OCI-LY7 (cell line): ENCODE measurements around the gene TRMO. TPM values are rescaled to one million over a fixed set of nuclear protein-coding genes. Genes with fewer than 3 reads are reported as not detected.

Experiments
- BruUV-seq: library from RNA; stranded (reverse); fragments of 400-500 nt; replicated peaks from 2 replicates; lab custom pipeline; 2021; lab: Mats Ljungman, UMichigan
- CTCF ChIA-PET: fragments of 300-600 bp; sonication (Branson Sonifier 250); formaldehyde crosslinking; loops from one replicate; lab custom pipeline; 2022; ENCODE audit warnings: antibody characterized with exemption; ENCODE audit not compliant: unreplicated experiment; lab: Charles Lee
- POLR2A ChIA-PET: fragments of 300-600 bp; sonication (Branson Sonifier 250); formaldehyde crosslinking; loops from one replicate; lab custom pipeline; 2022; ENCODE audit warnings: antibody characterized with exemption; lab: Charles Lee
- DNase-seq: peaks from one replicate; pipeline ENCODE4 v3.0.0-alpha.2; 2015; ENCODE audit warnings: low spot score
- H2AFZ ChIP-seq: fragments of 200-600 bp; sonication (generic), shearing (Covaris generic); 2 replicates; pipeline ENCODE4 v1.6.1; 2014; ENCODE audit warnings: mild to moderate bottlenecking, antibody characterized with exemption, low read length, moderate library complexity
- H3K27ac ChIP-seq: fragments of 200-600 bp; sonication (generic); 2 replicates; pipeline ENCODE4 v1.5.1; 2014; ENCODE audit warnings: mixed run types, low read depth, mild to moderate bottlenecking, moderate library complexity, low read length, inconsistent platforms; ENCODE audit not compliant: poor library complexity, severe bottlenecking
- H3K36me3 ChIP-seq: fragments of 200-600 bp; sonication (generic); 2 replicates; pipeline ENCODE4 v1.6.1; 2014; ENCODE audit warnings: mild to moderate bottlenecking, antibody characterized with exemption, low read length, moderate library complexity, mixed read lengths; ENCODE audit not compliant: insufficient read depth
- H3K4me1 ChIP-seq: fragments of 200-600 bp; sonication (generic); 2 replicates; pipeline ENCODE4 v1.5.1; 2014; ENCODE audit warnings: mild to moderate bottlenecking, low read length; ENCODE audit not compliant: insufficient read depth, poor library complexity, severe bottlenecking
- H3K4me2 ChIP-seq: fragments of 200-600 bp; sonication (generic); 2 replicates; pipeline ENCODE4 v1.6.1; 2014; ENCODE audit warnings: mild to moderate bottlenecking, low read length
- H3K4me3 ChIP-seq: fragments of 200-600 bp; sonication (generic); 2 replicates; pipeline ENCODE4 v1.5.1; 2014; ENCODE audit warnings: mild to moderate bottlenecking, low read depth, low read length; ENCODE audit not compliant: poor library complexity, severe bottlenecking
- H3K79me2 ChIP-seq: fragments of 200-600 bp; sonication (generic); 2 replicates; pipeline ENCODE4 v1.6.1; 2016; ENCODE audit warnings: low read depth, mild to moderate bottlenecking, low read length, moderate library complexity, mixed read lengths; ENCODE audit not compliant: insufficient read depth
- H3K9me2 ChIP-seq: fragments of 200-600 bp; sonication (generic); 2 replicates; pipeline ENCODE4 v1.6.1; 2016; ENCODE audit warnings: mild to moderate bottlenecking, low read length, mixed read lengths; ENCODE audit not compliant: insufficient read depth
- H3K9me3 ChIP-seq: fragments of 200-600 bp; sonication (generic); 2 replicates; pipeline ENCODE4 v1.6.1; 2014; ENCODE audit warnings: mild to moderate bottlenecking, mixed run types, low read length, mixed read lengths
- H4K20me1 ChIP-seq: fragments of 200-600 bp; sonication (generic); 2 replicates; pipeline ENCODE4 v1.6.1; 2014; ENCODE audit warnings: mild to moderate bottlenecking, antibody characterized with exemption, low read length, moderate library complexity, mixed read lengths; ENCODE audit not compliant: insufficient read depth
- EZH2phosphoT487 ChIP-seq: fragments of 200-600 bp; sonication (generic); IDR thresholded peaks from 2 replicates; pipeline ENCODE4 v1.6.1; 2018; ENCODE audit warnings: low read depth, borderline replicate concordance, mild to moderate bottlenecking, mixed run types, antibody characterized with exemption, low read length, moderate library complexity, mixed read lengths
- intact Hi-C: fragments of 100-400 bp; cut with micrococcal nuclease; formaldehyde crosslinking; loops from one replicate; pipeline ENCODE4 v1.10.0; 2022; ENCODE audit not compliant: unreplicated experiment
- total RNA-seq, 2 experiments: library from RNA; depleted of rRNA in 1 of 2; stranded (reverse); fragments of >200 nt in 1 of 2; shearing (Covaris generic) in 1 of 2; gene quantifications; 2 replicates each; pipeline ENCODE4 v1.2.3, GENCODE V29; 2014 to 2022
- TF ChIP-seq, protein P1 (sequence below): fragments of 200-600 bp; sonication (generic); conservative IDR thresholded peaks from 2 replicates; pipeline ENCODE4 v1.5.1; 2014; ENCODE audit warnings: mild to moderate bottlenecking, antibody characterized with exemption, low read length, moderate library complexity, mixed read lengths

The TRMO gene
- total RNA-seq, 2 experiments from 2014 or later, result 10.9 to 17.6 TPM

DNA sequence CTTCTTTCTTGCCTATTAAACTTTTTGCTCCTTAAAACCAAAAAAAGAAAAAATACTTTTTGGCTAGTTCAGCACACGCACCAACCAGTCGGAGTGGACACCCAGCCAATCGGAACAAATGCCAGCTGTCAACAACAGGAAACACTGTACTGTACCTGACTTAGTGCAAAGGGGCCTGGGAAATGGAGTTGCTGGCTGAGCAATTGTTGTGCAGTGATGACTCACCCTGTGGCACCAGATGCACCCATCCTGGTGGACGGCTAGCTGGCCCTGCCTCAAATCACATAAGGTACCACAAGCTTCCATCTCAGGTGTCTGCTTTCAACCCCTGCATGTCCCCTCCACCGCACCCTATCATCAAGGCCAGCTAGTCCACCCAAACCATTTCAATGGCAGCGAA, 48.4 kb downstream of the TRMO start:
- no TSS peak for BruUV-seq
- Histone ChIP-seq H4K20me1 (no peaks in the 10 kb centered on the region), H3K9me2 (no peaks in the 10 kb centered on the region), H3K27ac (no peak overlapping the region), H3K36me3 (no peaks in the 10 kb centered on the region), H3K4me1 (no peaks in the 10 kb centered on the region), H2AFZ (no peak overlapping the region), H3K4me3 (no peak overlapping the region), H3K9me3 (no peaks in the 10 kb centered on the region), H3K4me2 (no peak overlapping the region), H3K79me2 (no peaks in the 10 kb centered on the region)
- POLR2A ChIA-PET, result interaction anchor here (0.6 to 0.9 kb wide), 3 partner anchors 42 to 587 kb away, joined by 3 read pairs; no protein-coding TSS in a partner anchor
- TF ChIP-seq EZH2phosphoT487, result no peak
- TF ChIP-seq, protein P1, sequence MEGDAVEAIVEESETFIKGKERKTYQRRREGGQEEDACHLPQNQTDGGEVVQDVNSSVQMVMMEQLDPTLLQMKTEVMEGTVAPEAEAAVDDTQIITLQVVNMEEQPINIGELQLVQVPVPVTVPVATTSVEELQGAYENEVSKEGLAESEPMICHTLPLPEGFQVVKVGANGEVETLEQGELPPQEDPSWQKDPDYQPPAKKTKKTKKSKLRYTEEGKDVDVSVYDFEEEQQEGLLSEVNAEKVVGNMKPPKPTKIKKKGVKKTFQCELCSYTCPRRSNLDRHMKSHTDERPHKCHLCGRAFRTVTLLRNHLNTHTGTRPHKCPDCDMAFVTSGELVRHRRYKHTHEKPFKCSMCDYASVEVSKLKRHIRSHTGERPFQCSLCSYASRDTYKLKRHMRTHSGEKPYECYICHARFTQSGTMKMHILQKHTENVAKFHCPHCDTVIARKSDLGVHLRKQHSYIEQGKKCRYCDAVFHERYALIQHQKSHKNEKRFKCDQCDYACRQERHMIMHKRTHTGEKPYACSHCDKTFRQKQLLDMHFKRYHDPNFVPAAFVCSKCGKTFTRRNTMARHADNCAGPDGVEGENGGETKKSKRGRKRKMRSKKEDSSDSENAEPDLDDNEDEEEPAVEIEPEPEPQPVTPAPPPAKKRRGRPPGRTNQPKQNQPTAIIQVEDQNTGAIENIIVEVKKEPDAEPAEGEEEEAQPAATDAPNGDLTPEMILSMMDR, result no peak
- intact Hi-C loops, result no loop called here
- DNase-seq, result no peak
- CTCF ChIA-PET, result no interaction called here

DNA sequence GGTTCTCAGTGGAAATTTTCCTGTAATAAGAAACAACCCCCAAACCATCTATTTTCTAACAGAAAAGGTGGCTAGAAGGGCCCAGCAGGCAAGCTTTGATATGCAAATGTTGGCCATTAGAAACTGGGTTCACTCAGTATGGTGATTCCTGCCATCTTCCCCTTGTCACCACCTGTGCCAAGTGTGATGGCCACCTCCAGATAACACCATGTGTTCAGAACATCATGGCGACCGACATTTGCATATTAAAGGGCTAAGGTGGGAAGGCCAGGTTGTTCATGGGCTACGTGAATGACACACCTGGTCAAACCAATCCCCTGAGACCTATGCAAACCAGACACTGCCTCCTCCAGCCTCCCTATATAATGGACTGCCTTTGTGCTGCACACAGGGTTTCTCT, 48.9 kb downstream of the TRMO start:
- H3K36me3 ChIP-seq, result no peaks in the 10 kb centered on the region
- no peak for DNase-seq
- no peak overlapping the region for H3K27ac ChIP-seq
- POLR2A ChIA-PET, result interaction anchor here (0.7 kb wide), 1 partner anchor 587 kb away, joined by 3 read pairs; no protein-coding TSS in a partner anchor
- no peaks in the 10 kb centered on the region for H3K79me2 ChIP-seq
- no TSS peak for BruUV-seq
- H4K20me1 ChIP-seq, result no peaks in the 10 kb centered on the region
- intact Hi-C loops, result no loop called here
- H3K9me2 ChIP-seq, result no peaks in the 10 kb centered on the region
- H3K9me3 ChIP-seq, result no peaks in the 10 kb centered on the region
- H3K4me2 ChIP-seq, result no peak overlapping the region
- TF ChIP-seq, protein P1, result no peak
- TF ChIP-seq EZH2phosphoT487, result no peak
- no peaks in the 10 kb centered on the region for H3K4me1 ChIP-seq
- CTCF ChIA-PET, result no interaction called here
- H2AFZ ChIP-seq, result no peak overlapping the region
- H3K4me3 ChIP-seq, result no peak overlapping the region

DNA sequence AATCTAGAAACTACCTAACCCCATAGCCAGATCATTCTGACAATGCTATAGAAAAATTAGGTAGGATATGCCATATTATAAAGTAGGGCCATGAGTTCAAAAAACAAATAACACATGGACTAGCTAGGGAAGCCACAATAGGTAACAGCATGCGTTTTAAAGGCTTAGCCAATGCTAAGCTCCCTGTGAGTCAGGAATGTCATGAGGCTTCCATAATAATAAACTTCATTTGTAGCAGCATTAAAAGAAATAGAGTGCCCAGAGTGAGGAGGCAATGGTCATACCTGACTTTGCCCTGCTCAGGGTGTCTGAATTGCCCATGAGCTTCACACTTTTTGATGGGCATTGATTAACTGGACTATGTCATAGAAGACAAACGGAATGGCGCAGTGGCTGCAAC, 53.4 kb downstream of the TRMO start:
- BruUV-seq, result no TSS peak
- Histone ChIP-seq H3K4me2 (no peak overlapping the region), H4K20me1 (no peaks in the 10 kb centered on the region), H2AFZ (no peak overlapping the region), H3K27ac (no peak overlapping the region), H3K9me2 (no peaks in the 10 kb centered on the region), H3K9me3 (peaks cover 15% of the 10 kb centered on the region), H3K4me1 (peaks cover 9% of the 10 kb centered on the region), H3K4me3 (no peak overlapping the region), H3K36me3 (no peaks in the 10 kb centered on the region), H3K79me2 (no peaks in the 10 kb centered on the region)
- intact Hi-C loops, result no loop called here
- DNase-seq, result no peak
- TF ChIP-seq, protein P1, result no peak
- no peak for TF ChIP-seq EZH2phosphoT487
- POLR2A ChIA-PET, result no interaction called here
- CTCF ChIA-PET, result no interaction called here
